Measurements from ENCODE around the gene LAGE3.

The LAGE3 gene, protein sequence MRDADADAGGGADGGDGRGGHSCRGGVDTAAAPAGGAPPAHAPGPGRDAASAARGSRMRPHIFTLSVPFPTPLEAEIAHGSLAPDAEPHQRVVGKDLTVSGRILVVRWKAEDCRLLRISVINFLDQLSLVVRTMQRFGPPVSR

DNA sequence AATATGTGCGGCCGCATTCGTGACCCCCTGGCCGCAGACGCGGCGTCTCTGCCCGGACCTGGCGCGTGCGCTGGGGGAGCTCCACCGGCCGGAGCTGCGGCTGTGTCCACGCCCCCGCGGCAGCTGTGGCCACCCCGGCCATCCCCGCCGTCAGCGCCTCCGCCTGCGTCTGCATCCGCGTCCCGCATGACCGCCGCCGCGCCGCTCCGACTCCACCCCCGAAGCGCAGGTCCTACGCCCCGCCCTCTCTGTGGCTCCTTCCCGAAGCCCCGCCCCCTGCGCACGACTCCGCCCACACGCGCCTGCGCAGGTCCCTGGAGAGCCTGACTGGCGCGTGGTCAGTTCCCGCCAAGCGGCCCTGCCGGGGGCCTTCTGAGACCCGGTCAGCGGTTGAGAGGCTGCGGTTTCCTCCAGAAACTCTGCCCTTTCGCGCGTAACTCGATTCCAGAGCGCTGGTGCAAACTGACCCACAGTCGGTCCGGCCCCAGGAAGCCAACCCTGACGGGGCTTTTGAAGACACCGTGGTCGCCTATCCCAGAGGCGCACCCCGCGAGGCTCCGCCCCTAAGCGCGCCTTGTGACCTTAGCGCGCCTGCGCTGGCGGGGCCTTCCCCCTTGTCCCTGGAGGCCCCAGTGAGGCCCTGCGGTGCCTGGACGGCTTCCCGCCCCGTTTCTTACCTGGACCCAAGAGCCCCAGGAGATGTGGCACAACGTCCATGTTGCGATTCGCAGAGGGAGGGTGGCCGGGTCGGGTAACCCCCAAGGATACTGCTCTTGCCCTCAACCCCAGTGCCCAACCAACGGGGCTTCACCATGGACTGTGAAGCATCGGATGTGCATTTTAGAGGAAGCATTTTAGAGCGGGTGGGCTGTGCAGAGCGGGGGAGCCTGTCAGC, at the start of gene LAGE3:
Gene LAGE3 (minus strand): TSS at position 554 of the 895 bp plus-strand sequence. CDS start 366 bp downstream, at position 188.
- peak; percentile 84 for DNase-seq

DNA sequence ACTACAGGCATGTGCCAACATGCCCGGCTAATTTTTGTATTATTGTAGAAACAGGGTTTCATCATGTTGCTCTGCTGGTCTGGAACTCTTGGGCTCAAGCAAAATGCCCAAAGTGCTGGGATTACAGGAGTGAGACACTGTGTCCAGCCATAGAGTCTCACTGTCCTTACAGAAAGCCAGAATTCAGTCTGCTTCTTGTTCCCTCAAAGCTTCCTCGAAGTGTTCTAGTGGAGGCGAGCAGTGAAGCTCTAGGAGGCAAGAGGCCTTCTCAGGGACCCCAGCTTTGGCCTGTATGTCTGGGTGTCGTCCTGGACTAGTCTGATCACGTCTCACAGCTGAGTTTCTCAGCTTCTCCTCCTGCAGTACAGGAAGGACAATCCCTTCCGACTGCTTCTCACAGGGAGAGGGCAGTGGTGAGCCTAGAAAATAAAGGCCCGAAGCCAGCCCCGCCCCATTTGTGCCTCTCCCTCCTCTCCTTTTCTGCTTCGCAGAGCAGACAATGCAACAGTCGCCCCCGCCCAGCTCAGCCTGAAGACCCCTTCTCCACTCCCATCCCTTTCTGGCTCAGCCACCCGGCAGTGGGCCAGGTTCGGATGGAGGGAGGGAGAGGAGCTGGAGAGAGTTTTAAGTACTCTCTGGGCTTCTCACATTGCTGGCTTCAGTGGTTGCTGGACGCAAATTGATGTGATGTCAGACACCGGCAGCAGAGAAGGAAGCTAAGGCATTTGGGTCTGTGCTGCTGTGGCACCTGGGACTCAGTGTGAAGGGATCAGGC, 48.0 kb upstream of the LAGE3 start:
- DNase-seq, result peak; percentile 75

DNA sequence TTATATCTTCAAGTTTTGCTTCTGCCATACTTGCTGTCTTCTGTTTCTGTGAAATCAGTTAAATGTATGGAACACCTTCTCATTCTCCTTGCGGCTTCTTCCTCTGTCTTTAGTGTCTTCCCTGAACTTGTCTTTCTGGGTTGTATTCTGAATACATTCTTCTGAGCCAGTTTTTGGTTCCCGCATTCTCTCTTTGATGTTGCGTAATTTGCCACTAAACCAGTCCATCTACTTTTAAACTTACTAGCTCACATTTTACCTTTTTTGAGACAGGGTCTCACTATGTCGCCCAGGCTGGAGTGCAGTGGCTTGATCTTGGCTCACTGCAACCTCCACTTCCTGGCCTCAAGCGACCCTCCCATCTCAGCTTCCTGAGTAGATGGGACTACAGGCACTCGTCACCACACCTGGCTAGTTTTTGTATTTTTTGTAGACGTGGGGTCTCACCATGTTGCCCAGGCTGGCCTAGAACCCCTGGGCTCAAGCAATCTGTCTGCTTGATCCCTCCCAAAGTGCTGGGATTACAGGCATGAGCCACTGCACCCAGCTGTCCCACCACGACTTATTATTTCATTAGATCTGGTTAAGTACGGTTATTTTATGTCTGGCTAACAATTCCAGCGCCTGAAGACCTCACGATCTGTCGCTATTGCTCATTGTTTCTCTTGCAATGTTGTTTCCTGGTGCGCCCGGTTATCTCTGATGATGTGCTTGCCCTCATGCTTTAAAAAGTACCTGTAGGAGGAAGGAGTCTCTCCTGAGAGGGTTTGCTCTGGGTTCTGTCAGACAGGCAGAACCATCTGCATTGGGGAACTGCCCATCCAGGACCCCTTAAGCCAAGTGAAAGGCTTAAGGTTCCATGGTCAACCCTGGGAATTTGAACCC, 46.8 kb upstream of the LAGE3 start:
- no peak for DNase-seq

DNA sequence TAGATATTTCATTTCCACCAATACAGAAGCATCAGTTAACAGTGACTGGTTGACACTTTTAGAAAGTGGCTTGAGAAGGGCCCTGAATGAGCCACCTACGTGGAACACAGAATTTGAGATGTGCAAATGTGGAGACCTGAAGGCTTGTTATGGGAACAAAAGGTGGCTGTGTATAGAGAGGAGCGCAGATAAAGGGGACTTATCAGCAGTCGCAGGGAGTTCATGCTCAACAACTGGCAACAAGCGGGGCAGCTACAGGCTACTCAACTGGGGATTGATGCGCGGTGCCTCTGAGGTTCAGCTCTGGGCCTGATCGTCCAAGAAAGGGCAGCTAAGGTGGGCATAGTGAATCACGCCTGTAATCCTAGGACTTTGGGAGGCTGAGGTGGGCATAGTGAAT, 40.3 kb upstream of the LAGE3 start:
- no peak for DNase-seq

DNA sequence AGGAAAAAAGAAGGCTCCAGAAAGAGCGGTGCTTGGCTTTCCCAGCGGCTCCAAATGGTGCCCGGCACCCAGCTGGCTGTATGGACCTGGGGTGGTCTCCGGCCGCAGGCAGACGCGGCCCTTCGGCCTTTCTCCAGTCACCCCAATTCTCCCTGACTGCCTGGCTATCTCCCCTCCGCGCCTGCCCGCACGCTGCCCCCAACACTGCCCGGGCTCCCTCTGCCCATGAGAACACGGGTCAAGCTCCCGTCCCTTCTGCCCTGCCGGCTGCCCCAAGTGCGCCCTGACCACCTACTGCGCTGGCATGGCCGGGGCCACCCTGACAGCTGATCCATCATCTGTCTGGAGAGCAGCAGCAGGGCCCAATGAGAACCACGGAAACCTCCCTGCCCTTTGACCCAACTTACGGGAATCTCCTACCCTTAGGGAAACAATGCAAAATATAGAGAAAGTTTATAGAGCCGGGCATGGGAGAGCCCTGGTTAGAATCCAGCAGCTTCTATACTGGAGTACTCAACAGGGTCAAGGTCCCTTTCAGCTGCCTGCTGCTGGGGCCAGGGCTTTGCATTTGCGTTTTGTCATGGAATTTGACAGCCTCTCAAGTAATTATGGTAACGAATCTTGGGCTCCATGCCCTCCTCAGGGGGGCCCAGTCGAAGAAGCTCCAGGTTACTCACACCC, 38.2 kb upstream of the LAGE3 start:
- no peak for DNase-seq

DNA sequence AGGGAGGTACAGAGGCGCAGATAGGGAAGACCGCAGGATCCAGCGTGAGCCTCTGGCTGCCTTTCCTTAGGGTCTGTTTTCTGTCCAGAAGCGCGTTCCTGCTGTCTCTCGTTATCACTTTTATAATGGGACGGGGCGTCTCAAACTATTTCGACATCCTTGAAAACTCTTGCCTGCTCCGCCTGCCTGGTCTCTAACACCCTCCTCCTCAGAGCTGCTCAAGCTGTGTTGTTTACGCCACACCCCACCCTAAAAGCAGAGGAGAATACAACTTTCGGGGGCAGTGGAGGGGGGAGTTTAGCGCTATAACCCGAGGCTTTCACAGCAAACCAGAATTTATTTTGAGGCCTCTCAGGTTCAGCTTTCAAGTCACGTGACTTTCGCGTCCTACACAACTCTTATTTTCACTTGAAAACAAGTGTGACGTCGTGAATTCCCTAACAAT, 37.6 kb upstream of the LAGE3 start:
- DNase-seq, result peak; percentile 14

DNA sequence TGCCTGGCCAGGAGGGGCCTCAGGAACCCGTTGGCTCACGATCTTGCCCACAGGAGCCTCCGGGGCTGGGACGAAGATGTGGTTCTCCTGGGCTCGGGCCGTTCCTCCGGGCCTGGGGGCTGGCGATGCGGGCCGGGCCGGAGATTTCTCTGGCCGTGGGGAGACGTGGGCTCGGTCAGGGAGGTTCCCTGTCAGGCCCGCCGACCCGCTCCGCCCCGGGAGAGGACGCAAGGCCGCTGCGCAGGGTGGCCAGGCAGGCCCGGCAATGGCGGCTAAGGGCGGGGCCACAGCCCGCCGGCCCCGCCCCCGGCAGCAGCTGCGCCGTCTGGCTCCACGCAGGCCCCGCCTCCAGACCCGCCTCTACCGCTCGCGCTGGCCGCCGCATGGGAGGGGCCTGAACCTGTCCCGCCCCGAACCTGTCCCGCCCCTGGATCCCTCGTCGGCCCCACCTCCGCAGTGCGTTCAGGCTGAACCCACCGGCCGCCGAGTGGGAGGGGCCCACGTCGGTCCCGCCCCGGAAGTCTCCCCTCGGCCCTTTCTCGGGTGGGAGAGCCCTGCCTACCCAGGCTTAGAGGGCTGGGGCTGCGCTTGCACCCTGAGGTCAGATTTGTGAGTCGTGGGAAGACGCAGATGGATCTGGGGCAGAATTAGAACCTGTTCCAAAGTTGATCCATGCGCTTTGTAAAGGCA, 37.0 kb upstream of the LAGE3 start, which contains the start of gene FAM3A:
Gene FAM3A (minus strand): TSS at position 267 of the 690 bp plus-strand sequence. CDS start 460 bp downstream, outside the sequence.
- peak; percentile 87 for DNase-seq

DNA sequence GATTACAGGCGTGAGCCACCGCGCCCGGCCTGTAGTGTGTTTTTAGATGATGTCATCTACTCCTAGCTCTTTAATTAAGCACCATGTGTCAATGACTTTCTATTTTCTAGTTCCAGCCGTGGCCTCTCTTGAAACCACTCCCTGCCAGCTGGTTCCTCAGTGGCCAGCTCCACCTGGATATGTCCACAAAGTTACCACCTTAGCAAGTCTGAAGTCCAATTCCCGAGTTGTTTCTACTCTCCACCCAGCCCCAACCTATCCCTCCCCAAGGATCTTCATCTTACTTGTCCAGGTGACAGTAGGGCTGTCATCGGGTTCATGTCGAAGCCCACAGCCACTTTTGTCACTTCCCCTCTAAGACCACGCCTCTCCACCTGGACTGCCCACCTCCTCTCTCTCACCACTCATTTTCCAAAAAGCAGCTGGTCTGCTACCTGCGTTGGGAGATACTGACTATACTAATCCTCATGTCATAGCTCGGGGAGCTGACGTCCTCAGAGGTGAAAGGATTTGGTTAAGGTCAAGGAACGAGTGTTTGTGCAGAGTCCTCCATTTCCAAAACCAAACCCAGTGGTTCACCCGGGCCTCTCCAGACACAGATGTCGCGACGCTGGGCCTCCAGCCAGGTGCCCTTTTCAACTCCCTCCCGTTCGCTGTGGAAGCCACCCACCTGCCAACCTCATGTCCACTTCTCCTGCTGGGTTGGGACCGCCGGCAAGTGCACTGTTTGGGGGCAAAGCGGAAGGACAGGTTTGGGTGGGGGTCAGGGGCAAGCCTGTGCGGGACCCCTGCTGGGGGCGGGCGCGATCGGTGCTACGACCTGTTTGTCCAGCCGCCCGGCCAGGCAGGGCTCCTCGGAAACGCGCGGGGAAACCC, 36.2 kb upstream of the LAGE3 start:
- no peak for DNase-seq

DNA sequence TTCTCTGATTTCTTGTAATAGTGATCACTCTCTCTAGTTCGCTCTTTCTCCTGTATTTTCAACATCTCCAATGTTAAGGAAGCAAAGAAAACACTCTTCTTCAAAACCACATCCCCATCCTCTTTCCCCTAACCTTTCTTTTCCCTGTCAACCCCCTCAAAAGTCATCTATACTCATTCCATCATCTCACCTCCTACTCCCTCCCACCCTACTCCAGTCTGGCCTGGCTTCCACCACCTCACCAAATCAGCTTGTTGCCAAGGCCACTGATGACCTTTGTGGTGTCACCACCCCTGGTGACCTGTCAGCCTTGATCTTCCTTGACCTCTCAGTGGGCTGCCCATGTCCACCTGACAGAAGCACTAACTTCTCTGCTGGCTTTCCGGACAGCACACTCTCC, 34.6 kb upstream of the LAGE3 start:
- no peak for DNase-seq

DNA sequence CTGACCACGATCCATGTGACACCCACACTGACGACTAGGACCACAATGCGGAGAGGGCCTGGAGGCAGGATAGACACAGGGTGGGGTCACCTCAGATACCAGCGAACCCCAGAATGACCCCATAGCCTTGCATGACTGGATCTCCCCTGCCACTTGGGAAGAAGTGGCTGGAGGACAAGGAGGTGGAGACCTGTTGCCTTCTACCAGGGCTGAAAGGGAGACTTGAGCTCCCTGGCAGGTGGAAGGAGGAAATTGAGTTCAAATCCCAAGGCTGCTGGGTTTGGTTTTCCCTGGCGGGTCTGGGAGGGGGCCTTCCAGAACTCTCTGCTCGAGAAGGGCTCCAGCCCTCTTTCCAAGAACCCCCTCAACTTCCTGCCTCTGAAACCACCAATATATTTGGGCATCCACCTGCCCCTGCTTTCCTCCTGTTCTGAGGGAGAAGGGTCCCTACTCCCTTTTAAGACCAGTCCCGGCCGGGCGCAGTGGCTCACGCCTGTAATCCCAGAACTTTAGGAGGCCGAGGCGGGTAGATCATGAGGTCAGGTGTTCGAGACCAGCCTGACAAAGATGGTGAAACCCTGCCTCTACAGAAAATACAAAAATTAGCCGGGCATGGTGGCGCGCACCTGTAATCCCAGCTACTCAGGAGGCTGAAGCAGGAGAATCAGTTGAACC, 33.9 kb upstream of the LAGE3 start:
- no peak for DNase-seq

DNA sequence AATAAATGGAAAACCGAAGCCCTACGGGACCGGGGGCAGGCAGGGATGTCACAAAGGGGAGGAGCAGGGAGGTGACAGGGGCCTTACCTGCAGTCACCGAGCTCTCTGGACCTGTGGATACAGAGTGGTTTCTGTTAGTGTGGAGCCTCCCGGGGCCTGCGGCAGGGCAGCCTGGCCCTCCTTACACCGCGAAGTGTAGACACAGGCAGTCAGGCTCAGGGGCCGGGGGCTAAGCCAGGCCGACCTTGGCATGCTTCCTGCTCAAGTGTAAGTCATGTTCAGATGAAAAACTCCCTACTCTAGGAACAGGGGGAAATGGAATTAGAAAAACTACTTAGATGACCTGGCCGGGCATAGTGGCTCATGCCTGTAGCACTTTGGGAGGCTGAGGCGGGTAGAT, 32.7 kb upstream of the LAGE3 start:
- DNase-seq, result no peak

DNA sequence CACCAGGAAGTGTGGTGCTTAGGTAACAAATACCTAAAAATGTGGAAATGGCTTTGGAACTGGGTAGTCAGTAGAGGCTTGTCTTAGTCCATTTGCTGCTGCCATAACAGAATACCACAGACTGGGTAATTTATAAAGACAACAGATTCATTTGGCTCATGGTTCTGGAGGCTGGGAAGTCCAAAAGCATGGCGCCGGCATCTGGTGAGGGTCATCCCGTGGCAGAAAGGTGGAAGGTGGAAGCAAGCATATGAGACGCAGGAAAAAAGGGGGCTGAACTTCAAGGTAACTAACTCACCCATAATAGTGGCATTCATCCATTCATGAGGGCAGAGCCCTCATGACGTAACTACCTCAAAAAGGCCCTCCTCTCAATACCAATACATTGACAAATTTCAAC, 30.4 kb upstream of the LAGE3 start:
- DNase-seq, result no peak

DNA sequence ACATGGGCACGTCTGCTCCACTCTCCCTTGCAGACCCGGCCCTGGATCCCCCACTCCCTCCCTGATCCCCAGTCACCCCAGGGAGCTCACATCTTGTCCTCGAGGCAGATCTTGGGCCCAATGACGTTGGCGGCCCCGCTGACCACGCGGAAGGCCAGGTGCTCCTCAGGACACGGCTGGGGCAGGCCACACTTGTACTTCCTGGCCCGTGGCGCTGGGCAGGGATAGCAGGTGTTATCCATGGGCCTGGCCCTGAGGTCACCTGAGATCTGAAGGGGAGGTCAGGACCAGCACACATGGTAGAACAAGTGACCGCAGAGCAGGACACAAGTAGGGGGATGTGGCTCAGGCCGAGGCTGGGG, 29.3 kb upstream of the LAGE3 start:
- DNase-seq, result no peak

DNA sequence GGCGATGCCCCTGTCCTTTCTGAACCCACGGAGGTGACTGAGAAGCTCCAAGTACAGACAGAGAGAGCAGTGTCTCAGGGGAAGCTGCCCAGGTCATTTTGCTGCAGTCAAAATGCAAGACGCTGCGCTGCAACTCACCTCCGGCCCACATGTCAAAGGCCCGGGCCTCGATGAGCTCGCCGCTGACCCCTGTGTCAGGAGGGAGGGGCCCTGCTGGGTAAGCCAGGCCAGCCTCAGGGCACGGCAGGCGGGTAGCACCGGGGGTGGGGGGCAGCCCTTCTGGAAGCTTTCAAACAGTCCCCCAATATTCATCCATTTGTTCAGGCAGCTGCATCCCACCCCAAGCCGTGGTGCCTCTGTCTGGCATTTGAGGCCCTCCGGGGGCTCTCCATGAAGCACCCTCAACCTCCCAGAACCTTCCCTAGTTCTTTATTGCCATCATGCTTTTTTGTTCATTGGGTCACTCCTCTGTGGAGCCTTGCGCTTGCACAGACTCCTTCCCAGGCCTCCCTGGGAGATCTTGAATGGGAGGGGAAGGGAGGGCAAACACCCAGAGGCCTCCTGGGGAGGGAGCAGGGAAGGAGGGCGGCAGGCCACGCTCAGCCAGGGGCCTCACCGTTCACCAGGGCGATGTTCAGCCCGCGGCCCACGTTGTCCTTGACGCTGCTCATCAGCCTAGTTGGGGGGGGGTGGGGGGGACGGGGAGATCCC, 28.7 kb upstream of the LAGE3 start:
- DNase-seq, result no peak

DNA sequence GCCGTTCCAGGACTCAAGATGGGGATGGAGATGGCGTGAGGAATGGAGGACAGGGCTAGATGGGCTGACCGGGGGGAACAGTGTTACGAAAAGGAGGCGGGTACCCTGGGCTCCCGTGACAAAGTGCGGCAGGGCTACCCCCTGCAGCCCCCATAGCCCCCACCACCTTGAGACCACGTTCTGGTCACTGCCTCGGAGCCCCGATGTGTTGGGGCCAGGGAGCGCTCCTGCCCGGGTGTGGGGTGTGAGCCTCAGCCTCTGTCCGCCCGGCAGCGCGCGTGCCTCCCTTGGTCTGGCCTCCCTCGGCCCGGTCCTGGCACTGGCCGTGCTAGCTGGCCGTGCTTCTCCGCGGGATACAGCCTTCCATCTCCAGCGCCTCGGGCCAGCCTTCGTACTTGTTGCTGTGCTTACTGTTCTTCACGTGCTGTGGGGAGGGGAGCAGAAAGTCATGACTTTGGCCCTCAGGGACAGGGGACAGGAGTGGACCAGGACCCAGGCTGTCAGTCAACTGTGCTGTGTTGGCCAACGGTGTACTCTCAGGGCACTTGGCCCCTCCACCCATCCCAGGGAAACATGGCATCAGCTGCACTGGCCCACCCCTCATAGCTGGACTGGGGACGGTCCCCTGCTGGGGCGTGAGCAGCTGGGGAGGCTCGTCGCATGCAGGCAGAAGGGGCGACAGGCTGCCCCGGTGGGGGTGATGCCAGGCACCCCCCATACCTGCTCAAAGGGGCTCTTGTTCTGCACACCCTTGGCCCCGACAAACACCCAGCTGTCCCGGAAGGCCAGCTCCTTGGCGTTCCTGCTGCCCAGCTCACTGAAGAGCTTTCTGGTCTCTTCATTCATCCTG, 27.6 kb upstream of the LAGE3 start:
- DNase-seq, result no peak

DNA sequence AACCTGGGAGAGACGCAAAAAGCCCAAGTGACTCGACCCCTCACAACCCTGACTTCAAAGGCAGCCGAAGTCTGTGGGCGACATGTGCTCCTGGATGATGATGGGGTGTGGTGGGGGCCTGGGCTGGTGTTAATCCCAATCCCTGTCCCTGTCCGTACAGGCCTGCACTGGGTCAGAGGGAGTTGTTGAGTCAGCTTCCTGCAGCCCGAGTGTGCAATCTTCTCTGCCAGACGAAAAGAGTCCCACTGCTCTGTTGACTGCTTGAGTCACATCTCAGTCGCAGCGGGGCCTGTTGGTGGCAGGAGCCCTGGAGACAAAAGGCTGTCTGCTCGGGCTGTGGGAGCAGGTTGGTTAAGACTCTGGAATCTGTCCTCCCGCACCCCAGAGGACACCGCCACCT, 26.7 kb upstream of the LAGE3 start:
- DNase-seq, result peak; percentile 25

DNA sequence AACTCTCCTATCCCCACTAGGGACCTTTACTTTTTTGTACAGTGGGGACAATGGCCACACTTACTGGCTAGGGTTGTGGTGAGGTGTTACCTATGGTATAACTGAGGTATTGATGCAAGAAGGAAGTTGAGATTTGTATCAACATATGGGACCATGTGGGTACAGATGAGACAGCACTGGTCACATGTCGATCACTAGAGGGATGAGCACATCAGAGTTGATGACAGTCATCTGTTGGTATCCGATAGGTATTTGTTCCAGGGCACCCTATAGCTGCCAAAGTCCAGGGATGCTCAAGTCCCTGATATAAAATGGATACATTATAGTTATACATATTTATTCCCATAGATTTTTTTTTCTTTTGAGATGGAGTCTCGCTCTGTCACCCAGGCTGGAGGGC, 23.9 kb upstream of the LAGE3 start:
- no peak for DNase-seq

DNA sequence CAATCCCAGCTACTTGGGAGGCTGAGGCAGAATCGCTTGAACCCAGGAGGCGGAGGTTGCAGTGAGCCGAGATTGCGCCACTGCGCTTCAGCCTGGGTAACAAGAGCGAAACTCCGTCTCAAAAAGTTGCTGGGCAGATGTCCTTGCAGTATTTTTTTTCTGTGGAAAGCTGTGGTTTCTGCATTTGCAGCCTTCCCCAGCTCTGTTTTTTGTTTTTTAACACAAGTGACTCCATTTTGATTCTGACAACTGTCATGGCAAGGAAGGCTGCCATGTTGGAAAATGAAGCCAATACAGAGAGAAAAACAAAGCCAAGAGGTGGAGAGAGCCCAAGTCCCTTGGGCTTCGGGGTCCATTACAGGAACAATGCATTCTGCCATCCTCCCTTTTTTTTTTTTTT, 23.0 kb upstream of the LAGE3 start:
- DNase-seq, result no peak
